GM23248 (cell line): Measurements from ENCODE around the gene PTPN5. TPM values are rescaled to one million over a fixed set of nuclear protein-coding genes. Genes with fewer than 3 reads are reported as not detected.

ENCODE experiments used
- DNase-seq: peaks from one replicate; pipeline ENCODE4 v3.0.0-alpha.2; 2015
- H2AFZ ChIP-seq: fragments of 200-600 bp; sonication (generic); 2 replicates; pipeline ENCODE4 v1.6.1; 2016; ENCODE audit warnings: antibody characterized with exemption
- H3F3A ChIP-seq: fragments of 200-600 bp; sonication (generic); 2 replicates; pipeline ENCODE4 v1.6.1; 2016; ENCODE audit warnings: mild to moderate bottlenecking, antibody characterized with exemption, mixed run types; ENCODE audit not compliant: insufficient read depth
- H3K27ac ChIP-seq: fragments of 200-600 bp; sonication (generic); 2 replicates; pipeline ENCODE4 v1.5.1; 2016; ENCODE audit warnings: mild to moderate bottlenecking
- H3K27me3 ChIP-seq: fragments of 200-600 bp; sonication (generic); replicated peaks from 2 replicates; pipeline ENCODE4 v1.6.1; 2016; ENCODE audit warnings: mild to moderate bottlenecking; ENCODE audit not compliant: insufficient read depth
- H3K36me3 ChIP-seq: fragments of 200-600 bp; sonication (generic); 2 replicates; pipeline ENCODE4 v1.6.1; 2016; ENCODE audit warnings: low read depth, mild to moderate bottlenecking
- H3K4me1 ChIP-seq: fragments of 200-600 bp; sonication (generic); 2 replicates; pipeline ENCODE4 v1.6.1; 2016; ENCODE audit warnings: mild to moderate bottlenecking; ENCODE audit not compliant: insufficient read depth
- H3K4me2 ChIP-seq: fragments of 200-600 bp; sonication (generic); one replicate; pipeline ENCODE4 v1.6.1; 2016; ENCODE audit warnings: mild to moderate bottlenecking; ENCODE audit not compliant: unreplicated experiment
- H3K4me3 ChIP-seq: fragments of 200-600 bp; sonication (generic); 2 replicates; pipeline ENCODE4 v1.5.1; 2016; ENCODE audit warnings: mild to moderate bottlenecking
- H3K79me2 ChIP-seq: fragments of 200-600 bp; sonication (generic); 2 replicates; pipeline ENCODE4 v1.6.1; 2016; ENCODE audit warnings: mild to moderate bottlenecking; ENCODE audit not compliant: insufficient read depth
- H3K9ac ChIP-seq: fragments of 200-600 bp; sonication (generic); 2 replicates; pipeline ENCODE4 v1.6.1; 2016; ENCODE audit warnings: mild to moderate bottlenecking
- H3K9me2 ChIP-seq: fragments of 200-600 bp; sonication (generic); 2 replicates; pipeline ENCODE4 v1.6.1; 2016; ENCODE audit warnings: mixed run types, mild to moderate bottlenecking, moderate library complexity; ENCODE audit not compliant: insufficient read depth
- H3K9me3 ChIP-seq: fragments of 200-600 bp; sonication (generic); one replicate; pipeline ENCODE4 v1.6.1; 2017; ENCODE audit warnings: low read depth
- H4K20me1 ChIP-seq: fragments of 200-600 bp; sonication (generic); 2 replicates; pipeline ENCODE4 v1.6.0; 2016; ENCODE audit not compliant: insufficient read depth
- EZH2 ChIP-seq: fragments of 200-600 bp; sonication (generic); IDR thresholded peaks from 2 replicates; pipeline ENCODE4 v1.6.1; 2018; ENCODE audit warnings: antibody characterized with exemption, mild to moderate bottlenecking; ENCODE audit not compliant: insufficient read depth, poor library complexity, severe bottlenecking
- EZH2phosphoT487 ChIP-seq: fragments of 200-600 bp; sonication (generic); IDR thresholded peaks from 2 replicates; pipeline ENCODE4 v1.6.1; 2018; ENCODE audit warnings: antibody characterized with exemption, moderate library complexity, mild to moderate bottlenecking, low read depth; ENCODE audit not compliant: insufficient read depth
- WGBS, 2 experiments: methylation state at CpG; one replicate each; pipeline ENCODE4 v1.1.6; 2015 to 2017; ENCODE audit warnings: low lambda C conversion rate in 2 of 2, low coverage in 1 of 2; ENCODE audit errors: missing lambda C conversion rate in 2 of 2; 5-methylcytosine and 5-hydroxymethylcytosine counted together
- in situ Hi-C: fragments of 300-500 bp; cut with MboI; formaldehyde crosslinking; loops from 2 replicates; pipeline ENCODE4 v1.15.0; 2020
- polyA plus RNA-seq: library from polyadenylated mRNA; unstranded; fragments of >200 nt; fragmentation: Nextera tagmentation; extraction: Ambion mirVana; gene quantifications from 2 replicates; pipeline ENCODE4 v1.2.1, GENCODE V29; 2016
- total RNA-seq: library from RNA; depleted of rRNA; stranded (reverse); fragments of >200 nt; shearing (Covaris generic); gene quantifications from 2 replicates; pipeline ENCODE4 v1.2.3, GENCODE V29; 2014

The PTPN5 gene
- total and polyA plus RNA-seq, 2 experiments from 2014 or later: not detected

- H3K4me3 ChIP-seq: no peak overlapping the region
- TF ChIP-seq EZH2 (no peak), EZH2phosphoT487 (no peak)
- H3K79me2 ChIP-seq: no peaks in the 10 kb centered on the region
- 5 to 10% methylated on average over 30 to 45 of the region's 46 CpGs for WGBS, 2 experiments
- peak; percentile 18 for DNase-seq
- no peaks in the 10 kb centered on the region for H3K36me3 ChIP-seq
- peak overlapping the region; percentile 48; the same call in 1 of the 2 replicates for H2AFZ ChIP-seq
- H3K9me2 ChIP-seq: no peaks in the 10 kb centered on the region
- no peaks in the 10 kb centered on the region for H3K9me3 ChIP-seq
- H3K4me2 ChIP-seq: peak overlapping the region; percentile 7
- no peaks in the 10 kb centered on the region for H4K20me1 ChIP-seq
- H3K27ac ChIP-seq: no peak overlapping the region
- in situ Hi-C loops: no loop called here
- peaks cover 14% of the 10 kb centered on the region for H3K27me3 ChIP-seq
- no peaks in the 10 kb centered on the region for H3F3A ChIP-seq
- no peak overlapping the region for H3K9ac ChIP-seq
- H3K4me1 ChIP-seq: no peaks in the 10 kb centered on the region
These were observed 85.8 kb downstream of the PTPN5 start for GRCh38 chr11:18705651-18706281.

GRCh38 chr11:18704698-18705097 lies 86.9 kb downstream of the PTPN5 start:
- Histone ChIP-seq H3K27me3 (peaks cover 14% of the 10 kb centered on the region), H4K20me1 (no peaks in the 10 kb centered on the region), H3K79me2 (no peaks in the 10 kb centered on the region), H3K27ac (no peak overlapping the region), H2AFZ (no peak overlapping the region), H3K9me3 (no peaks in the 10 kb centered on the region), H3K36me3 (no peaks in the 10 kb centered on the region), H3K4me3 (no peak overlapping the region), H3K9ac (no peak overlapping the region), H3K4me2 (no peak overlapping the region), H3F3A (no peaks in the 10 kb centered on the region), H3K4me1 (no peaks in the 10 kb centered on the region), H3K9me2 (no peaks in the 10 kb centered on the region)
- DNase-seq: no peak
- TF ChIP-seq EZH2phosphoT487 (no peak), EZH2 (no peak)
- in situ Hi-C loops: no loop called here
- WGBS, 2 experiments: 79 to 85% methylated on average over 1 of the region's 1 CpG

- no peak overlapping the region for H2AFZ ChIP-seq
- H3K27me3 ChIP-seq: peaks cover 14% of the 10 kb centered on the region
- H3K9ac ChIP-seq: no peak overlapping the region
- no peaks in the 10 kb centered on the region for H3K9me2 ChIP-seq
- no peaks in the 10 kb centered on the region for H3K36me3 ChIP-seq
- no peaks in the 10 kb centered on the region for H4K20me1 ChIP-seq
- in situ Hi-C loops: no loop called here
- no peaks in the 10 kb centered on the region for H3F3A ChIP-seq
- TF ChIP-seq EZH2 (no peak), EZH2phosphoT487 (no peak)
- H3K79me2 ChIP-seq: no peaks in the 10 kb centered on the region
- 73 to 74% methylated on average over 5 of the region's 5 CpGs for WGBS, 2 experiments
- H3K4me3 ChIP-seq: no peak overlapping the region
- H3K9me3 ChIP-seq: no peaks in the 10 kb centered on the region
- no peak overlapping the region for H3K27ac ChIP-seq
- no peaks in the 10 kb centered on the region for H3K4me1 ChIP-seq
- DNase-seq: no peak
- H3K4me2 ChIP-seq: no peak overlapping the region
These were observed 87.5 kb downstream of the PTPN5 start for GRCh38 chr11:18704045-18704645.

GRCh38 chr11:18703001-18703763 lies 88.4 kb downstream of the PTPN5 start:
- Histone ChIP-seq H3K4me2 (no peak overlapping the region), H3K36me3 (no peaks in the 10 kb centered on the region), H2AFZ (no peak overlapping the region), H4K20me1 (no peaks in the 10 kb centered on the region), H3K9me2 (no peaks in the 10 kb centered on the region), H3K9ac (no peak overlapping the region), H3F3A (0 out of 2 replicates have a peak, but pooled peaks cover 1% of the 10 kb centered on the region), H3K4me1 (no peaks in the 10 kb centered on the region), H3K79me2 (no peaks in the 10 kb centered on the region), H3K27ac (no peak overlapping the region), H3K9me3 (no peaks in the 10 kb centered on the region), H3K4me3 (no peak overlapping the region), H3K27me3 (peaks cover 14% of the 10 kb centered on the region)
- 44 to 55% methylated on average over 2 of the region's 2 CpGs for WGBS, 2 experiments
- no peak for TF ChIP-seq EZH2phosphoT487
- no peak for TF ChIP-seq EZH2
- no peak for DNase-seq
- in situ Hi-C loops: no loop called here
